CD4-positive, alpha-beta T cell treated with Interleukin-4 for 1 hour (primary cell): ENCODE data around the gene REL.
A peak's percentile ranks its signal among the peaks of the same experiment; 100 is the strongest.
"Not testable (repeated sequence)": the region's sequence is repeated elsewhere in the genome, so short reads cannot be mapped to it uniquely, and the experiment has no call there.

Source experiments
- DNase-seq, 2 donors: peaks; one replicate each; pipeline ENCODE4 v3.0.0-alpha.2; 2020 to 2022

The REL gene

DNA sequence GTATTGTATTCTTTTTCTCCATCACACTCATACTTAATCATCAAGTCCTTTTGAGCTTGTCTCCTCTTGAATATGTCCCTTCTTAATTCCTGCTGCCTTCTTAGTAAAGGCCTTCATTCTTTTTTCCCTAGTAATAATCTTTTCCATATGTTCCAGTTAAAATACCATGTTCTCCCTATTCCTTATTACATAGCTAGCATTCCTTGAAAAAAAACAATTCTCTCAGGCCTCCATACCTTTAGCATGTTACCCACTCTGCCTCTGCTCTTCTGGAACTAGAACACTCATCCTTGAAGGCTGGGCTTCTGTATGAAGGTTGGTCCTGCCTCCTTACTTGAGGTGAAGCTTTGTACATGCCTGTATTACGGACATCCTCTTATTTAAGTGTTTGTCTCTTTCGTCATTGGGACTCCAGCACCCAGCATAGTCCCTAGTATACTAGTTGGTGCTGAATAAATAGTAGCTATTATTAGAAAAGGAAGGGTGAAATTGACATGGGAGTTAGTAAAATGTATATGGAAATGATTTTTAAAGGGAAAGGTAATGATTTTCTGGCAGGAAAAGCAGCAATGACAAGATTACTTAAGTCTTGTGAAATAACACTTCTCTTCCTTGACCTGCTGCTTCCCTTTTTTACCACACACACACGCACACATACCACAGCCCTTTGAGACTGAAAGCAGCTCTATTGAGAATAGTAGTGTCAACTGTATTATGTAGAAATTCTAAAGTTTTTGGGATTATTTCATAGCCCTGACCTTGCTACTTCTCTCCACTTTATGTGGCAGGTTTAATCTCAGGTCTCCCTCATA lies 45.6 kb downstream of the REL start:
- peak in 1 of 2 donors; percentile 51 for DNase-seq

DNA sequence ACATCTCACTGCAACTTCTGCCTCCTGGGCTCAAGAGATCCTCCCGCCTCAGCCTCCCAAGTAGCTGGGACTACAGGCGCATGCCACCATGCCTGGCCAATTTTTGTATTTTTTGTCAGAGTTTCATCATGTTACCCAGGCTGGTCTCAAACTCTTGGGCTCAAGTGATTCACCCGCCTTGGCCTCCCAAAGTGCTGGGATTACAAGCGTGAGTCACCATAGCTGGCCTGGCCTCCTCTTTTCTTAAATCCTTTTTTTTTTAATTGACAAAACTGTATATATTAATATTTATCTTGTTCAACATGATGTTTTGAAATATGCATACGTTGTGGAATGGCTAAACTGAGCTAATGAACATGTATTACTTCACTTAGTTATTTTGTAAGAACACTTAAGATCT lies 50.7 kb downstream of the REL start:
- not testable (repeated sequence) for DNase-seq

DNA sequence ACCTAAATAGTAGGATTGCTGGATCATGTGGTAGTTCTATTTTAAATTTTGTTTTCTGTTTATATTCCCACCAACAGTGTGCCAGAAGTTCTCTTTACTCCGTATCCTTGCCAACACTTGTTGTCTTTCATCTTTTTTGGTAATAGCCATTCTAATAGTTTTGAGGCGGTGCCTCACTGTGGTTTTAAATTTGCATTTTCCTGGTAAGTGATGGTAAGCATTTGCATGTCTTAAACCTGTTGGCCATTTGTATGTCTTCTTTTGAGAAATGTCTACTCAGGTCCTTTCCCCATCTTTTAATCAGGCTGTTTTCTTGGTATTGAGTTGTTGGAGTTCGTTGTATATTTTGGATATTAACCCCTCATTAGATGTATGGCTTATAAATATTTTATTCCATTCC lies 51.6 kb downstream of the REL start:
- no peak for DNase-seq

DNA sequence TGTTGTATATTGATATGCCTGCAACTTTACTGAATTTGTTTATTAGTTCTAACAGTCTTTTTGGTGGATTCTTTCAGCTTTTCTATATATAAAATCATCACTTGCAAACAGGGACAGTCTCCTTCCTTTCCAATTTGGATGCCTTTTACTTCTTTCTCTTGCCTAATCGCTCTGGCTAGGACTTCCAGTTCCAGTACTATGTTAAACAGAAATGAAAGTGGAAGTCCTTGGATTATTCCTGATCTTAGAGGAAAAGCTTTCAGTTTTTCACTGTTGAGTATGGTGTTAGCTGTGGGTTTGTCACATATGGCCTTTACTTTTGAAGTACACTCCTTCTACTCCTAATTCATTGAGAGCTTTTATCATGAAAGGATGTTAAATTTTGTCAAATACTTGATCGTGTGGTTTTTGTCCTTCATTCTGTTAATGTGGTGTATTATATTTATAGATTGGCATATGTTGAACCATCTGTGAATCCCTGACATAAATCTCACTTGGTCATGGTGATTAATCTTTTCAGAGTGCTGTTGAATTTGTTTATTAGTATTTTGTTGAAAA lies 52.9 kb downstream of the REL start:
- DNase-seq = no peak

DNA sequence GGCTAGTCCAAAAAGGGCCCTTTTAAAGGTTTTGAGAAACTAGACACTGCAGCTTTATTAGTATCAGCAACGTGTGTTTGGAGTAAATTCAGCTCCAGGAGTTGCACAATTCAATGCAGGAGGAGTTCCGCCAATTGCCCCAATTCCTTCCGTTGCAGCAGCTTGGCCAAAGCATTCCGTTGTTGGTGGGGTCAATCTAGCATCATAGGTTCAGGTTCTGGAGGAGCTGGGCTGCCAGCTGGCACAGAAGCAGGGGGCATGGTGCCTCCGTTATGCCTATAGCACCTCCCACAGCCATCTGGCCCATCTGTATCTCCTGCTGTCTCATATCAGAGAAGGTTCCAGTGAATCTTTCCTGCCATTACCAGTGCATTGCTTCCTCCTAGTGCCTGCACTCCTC lies 55.4 kb downstream of the REL start:
- DNase-seq = no peak

DNA sequence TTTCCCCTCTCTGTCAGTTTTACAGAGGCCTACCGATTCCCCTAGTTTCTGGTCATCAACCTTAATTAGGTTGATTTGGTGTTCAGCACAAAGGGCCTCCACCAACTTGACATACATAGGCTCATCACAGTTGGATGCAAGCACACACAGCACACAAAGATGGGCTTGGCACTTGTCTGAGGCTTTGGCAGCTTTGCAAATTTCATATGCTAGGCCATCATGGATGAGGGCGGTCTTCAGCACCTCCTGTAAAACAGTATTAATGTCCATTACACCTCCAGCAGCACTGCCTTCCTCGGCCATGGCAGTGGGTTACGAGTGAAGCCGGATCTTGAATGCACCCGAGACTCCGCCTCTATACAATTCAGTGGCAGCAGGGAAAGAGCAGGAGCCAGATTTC lies 56.9 kb downstream of the REL start:
- DNase-seq = no peak

DNA sequence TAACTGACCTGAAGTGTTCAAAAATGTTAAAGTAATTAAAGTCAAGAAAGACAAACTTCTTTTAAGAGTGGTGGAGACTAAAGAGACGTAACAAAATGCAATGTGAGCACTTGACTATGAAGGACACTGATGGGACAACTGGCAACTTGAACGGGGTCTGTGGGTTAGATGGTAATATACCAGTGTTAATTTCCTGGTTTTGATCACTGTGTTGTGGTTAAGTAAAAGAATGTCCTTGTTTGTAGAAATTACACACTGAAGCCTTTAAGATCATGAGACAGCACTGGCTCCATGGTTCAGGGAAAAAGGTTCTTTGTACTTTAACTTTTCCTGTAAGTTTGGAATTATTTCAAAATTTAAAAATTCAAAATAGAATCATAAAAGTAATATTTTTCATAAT lies 58.2 kb downstream of the REL start:
- DNase-seq = no peak

DNA sequence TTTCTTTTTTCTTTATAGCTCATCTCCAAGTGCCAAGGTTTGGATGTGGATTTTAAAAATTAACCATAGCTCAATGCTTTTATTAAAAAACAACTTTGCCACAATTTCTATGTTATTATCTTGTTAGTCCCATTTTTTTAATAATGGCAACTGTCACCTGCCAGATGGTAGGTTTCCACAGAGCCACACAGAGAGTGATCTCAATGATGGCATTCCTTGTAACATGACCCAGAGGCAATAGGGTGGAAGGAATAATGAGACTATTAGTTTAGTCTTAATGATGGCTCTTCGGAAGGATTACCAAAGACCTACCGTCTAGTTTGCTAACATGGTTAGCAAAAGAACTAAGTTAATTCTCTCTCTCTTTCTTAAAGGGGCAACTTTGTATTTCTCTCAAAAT lies 64.0 kb downstream of the REL start:
- DNase-seq = no peak

DNA sequence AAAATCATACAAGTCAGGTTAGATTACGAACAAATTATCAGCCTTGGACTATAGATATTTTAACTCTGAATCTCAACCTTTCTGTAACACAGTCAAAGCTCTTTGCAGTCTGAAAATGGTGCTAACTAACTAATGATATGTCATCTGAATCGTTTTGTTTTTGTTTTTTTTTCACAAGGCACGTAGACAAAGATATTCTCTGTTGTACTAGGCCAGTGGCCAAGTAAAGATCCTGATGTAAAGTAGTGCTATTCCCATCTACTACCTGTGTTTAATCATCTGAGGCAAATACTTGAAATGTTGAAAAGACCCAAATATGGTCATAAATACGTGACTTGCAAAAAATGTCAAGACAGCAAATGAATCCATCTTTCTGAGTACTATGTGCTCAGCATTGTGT lies 65.7 kb downstream of the REL start:
- no peak for DNase-seq

DNA sequence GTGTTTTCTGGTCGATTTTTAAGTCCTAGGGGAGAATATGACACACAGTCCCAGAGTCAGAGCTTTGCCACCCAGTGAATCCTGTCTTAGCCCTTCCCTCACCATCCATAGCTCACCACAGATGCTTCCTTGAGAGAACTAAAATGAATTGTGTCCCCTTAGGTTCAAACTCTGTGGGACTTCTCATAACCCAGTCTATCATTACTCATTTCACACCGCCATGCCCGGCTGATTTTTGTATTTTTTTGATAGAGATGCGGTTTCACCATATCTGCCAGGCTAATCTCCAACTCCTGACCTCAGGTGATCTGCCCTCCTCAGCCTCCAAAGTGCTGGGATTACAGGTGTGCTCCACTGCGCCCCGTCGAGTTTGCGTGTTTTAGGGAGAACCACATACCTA lies 66.8 kb downstream of the REL start:
- no peak for DNase-seq

DNA sequence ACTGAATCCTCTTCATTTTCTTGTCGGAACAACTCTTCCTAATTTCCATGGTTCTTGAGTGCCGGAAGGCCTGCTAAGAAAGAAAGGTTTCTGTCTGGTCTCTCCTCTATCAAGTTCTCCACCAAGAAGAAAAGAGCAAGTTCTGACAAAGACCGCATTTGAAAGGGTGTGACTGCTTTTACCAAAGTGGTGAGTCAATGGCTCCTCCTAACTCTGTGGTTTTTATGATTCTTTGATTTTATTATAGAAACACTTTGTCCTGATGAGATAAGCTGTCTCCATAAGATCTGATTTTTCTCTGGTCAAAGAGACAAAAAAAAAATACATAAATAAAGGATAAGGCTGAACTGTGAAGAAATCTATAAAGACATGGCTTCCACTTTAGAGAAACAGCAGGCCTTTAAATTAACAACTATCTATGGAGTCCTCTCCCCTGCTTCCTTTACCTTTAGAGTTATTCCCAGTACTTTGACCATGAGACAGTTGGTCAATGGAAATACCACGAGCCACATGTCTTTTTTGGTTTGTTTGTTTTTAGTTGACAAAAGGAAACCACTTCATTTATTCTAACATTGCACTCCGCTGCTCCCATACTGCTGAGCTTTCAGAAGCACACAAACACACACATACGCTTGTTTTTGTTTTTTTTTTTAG lies 67.7 kb downstream of the REL start:
- DNase-seq = peak in 1 of 2 donors; percentile 32

DNA sequence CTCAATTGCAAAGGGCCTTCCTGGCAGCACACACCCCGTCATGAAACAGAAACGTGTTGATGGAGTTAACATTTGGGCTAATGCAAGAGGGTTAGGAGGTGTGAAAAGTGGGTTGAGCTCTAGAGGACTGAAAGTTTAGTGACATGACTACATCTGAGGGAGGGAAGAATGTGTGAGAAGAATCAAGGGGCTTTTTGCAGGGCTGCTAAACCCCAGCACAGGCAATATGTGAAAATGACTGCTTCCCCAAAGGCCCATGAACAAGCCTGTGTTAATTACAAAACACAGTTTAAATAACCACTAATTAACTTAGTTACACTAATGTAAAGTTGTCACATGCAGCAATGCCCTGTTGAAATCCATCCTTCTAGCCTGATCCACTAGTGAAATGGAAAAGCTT lies 72.8 kb downstream of the REL start:
- DNase-seq = peak in 1 of 2 donors; percentile 57

DNA sequence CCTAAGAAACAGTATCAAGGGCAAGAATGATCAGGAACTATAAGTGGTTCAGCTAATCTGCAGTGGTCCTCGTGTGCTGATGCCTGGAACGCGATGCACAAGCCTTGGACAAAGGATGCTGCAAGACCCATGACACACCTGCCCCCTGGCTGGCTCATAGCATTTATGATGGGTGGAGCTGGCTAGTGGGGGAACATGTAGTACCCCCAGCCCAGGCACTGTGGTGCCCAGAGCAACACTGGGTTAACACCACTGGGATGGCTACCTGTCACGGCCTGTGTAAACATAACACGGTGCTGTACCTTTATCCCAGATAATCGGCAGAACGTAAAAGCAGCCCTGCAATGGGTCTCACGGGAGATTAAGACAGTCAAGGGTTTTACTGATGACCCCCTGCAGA lies 75.8 kb downstream of the REL start:
- DNase-seq = no peak

DNA sequence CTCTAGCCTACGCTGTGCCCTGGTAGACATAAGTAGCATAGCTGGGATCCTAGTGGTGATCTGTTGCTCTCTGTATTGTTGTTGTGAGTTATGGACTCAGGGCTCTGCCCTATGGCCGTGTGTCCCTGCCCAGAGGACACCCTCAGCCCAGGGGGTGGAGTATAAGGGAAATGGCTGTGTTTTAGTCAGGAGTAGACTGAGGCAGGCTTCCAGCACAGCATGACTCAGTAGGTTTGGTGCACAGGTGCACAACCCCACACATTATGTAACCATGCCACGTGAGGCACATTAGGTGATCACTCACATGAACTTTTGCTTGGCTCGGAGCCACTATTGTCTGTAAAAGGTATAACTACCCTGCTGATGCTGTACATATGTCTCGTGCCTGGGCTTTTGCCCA lies 76.3 kb downstream of the REL start:
- no peak for DNase-seq

DNA sequence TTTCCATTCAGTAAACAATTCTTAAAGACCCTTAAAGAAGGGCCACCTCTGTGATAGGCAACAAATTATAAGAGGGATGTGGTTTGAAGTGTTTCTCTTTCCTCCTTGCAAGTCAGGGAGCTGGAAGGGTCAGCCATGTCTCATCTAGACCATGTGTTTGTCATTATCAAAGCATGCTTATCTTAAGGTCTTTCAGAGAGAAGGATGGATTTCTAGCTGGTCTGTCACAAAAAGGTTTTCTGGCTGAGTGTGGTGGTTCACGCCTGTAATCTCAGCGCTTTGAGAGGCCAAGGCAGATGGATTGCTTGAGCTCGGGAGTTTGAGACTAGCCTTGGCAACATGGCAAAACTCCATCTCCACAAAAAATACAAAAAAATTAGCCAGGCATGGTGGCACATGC lies 77.0 kb downstream of the REL start:
- DNase-seq = no peak

DNA sequence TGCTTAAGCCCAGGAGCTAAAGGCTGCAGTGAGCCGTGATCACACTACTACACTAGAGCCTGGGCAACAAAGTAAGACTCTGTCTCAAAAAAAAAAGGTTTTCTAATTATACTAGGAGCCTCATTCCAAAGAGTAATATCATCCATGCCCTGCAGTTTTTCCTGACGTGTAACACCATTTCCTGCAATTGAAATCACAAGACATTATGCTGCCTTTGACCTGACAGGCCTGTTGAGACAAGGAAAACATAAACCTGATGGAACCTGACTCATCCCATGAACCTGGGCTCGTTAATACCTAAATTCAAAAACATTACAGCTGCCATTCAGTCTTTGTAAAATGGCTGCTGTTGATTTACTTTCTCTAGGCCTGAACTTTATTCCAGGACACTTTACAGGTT lies 77.4 kb downstream of the REL start:
- DNase-seq = no peak

DNA sequence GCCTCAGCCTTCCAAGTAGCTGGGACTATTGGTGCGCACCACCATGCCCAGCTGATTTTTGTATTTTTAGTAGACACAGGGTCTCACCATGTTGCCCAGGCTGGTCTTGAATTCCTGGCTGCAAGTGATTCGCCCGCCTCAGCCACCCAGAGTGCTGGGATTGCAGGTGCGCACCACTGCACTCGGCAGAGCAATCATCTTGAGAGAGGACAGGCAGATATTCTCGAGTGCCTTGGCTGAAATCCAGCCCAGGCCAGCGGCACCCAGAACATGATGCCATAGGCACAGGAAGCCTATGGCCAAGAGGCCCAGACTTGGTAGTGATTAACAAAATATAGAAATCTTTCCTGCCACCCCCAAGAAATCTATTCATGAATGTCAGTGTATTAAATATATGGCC lies 78.1 kb downstream of the REL start:
- DNase-seq = no peak

DNA sequence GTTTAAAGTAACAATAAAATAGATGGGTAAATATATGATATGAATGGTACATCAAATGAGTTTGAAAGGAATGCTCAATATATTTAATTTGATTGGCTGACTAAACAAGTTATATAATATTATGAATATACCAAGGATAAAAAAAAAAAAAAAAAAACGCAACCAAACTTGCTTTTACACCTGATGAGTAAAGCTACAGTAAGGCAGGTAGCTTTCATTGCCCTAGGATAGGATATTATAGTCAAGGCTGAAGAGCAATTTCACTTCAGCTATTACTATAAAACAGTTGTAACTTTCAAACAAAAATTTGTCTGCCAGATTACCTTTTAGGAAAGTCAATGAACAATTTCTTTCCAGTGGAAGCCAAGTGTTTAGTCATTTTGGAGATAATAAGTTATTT lies 79.3 kb downstream of the REL start:
- DNase-seq = no peak

DNA sequence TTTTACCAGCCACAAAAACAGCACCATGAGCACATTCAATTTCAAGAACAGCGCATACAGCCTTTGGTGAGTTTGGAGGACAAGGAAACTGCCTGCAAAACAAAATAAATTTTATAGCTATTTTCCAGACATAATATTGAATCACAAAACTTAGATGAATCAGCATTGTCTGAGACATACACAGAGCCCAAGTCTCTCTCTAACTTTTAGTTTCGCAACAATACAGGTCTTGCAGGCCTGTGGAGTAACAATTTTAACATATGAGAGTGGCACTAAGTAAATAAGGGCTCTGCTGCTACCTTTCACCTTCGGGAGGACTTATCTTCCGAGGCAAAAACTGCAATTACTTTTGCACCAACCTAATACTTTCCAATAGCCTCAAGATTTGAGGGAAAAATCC lies 80.1 kb downstream of the REL start:
- no peak for DNase-seq

DNA sequence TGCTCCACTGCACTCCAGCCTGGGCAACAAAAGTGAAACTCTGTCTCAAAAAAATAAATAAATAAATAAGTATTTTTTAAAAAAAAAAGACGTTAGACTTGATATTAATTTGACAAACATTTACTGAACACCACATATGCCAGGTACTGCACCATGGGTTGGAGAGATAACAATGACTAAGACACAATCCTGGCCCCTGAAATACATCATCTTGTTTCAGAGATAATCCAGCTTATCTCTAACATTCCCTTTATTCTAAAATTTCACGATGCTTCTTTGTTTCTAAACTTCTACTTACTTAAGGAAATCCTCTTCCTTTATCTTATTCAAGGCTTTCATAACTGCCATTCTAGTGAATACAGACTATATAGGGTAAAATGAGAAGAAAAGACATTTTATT lies 81.2 kb downstream of the REL start:
- no peak for DNase-seq

DNA sequence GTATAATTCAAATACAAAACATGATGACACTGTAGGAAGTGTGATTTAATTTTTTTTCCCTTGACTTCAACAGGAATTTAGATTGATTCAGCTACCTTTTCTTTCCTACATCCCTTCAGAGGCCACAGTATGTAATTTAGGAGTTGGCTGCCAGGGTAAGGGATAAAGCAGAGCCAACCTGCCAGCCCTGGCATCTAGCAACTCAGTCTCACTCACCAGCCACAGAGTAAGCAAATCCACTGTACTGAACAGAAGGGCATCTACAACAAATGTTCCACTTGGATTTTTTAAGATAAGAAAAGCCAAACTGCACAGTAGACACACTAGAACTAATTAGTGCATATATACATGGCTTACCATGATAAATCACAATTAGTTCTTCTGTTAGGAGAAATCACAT lies 81.8 kb downstream of the REL start:
- no peak for DNase-seq

DNA sequence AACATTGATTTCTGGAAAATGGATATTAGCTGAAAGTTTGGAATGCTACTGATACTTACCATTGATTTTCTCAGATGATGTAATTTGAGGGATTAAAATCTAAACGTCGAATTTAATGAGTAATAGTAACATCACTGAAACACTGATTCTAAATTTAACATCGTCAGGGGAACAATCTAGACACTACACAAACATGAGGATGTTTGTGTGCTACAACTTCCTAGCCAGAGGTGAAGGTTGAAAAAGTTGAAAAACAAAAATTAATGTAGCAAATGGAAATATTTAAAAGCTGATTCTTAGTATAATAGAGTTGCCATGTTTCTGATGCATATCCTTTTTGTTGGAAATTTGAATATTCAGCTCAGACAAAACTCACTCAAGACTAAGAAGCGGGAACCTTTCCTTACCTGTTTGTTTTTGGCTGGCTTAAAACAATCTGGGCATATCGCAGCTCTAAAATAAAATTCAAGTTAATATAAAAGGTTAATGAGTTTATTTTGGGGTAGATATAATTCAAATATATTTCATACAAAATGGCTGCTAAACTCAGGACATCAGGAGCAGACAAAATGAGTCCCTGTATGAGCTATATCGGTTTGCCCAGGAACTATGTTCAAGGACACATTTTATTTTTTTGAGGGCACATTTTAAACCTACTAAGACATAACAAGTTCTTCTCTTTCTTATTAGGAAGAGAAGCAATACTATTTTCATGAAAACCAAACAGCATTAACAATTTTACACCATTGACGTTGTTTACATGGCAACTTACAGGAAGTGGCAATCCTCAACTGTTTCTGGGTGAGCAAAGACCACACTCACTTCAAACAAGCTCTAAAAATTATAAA lies 83.5 kb downstream of the REL start:
- peak; percentile 22 to 70 for DNase-seq

DNA sequence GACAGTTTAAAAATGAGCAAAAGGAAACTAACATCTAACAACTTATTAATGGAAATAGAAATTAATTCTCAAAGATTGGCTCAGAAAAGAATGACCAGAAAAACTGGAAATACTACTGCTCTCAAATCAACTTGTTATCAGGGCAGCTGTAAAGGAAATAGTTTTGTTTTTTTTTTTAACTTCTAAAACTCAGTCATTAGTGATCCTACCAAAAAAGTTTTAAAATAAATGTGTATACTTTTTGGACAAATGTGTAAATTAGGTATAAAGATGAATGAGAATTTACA lies 84.1 kb downstream of the REL start:
- no peak for DNase-seq
